Stimulated activated CD8-positive, alpha-beta memory T cell treated with anti-CD3 and anti-CD28 coated beads, Interleukin-7, amount 100 ng/mL, for 1 hour (primary cell): Measurements from ENCODE around the gene TUBA8.
A peak's percentile ranks its signal among the peaks of the same experiment; 100 is the strongest.

Source experiments
- DNase-seq, 2 donors: peaks; one replicate each; pipeline ENCODE4 v3.0.0-alpha.2; 2020; ENCODE audit warnings: low read depth in 2 of 2

Gene TUBA8

DNA sequence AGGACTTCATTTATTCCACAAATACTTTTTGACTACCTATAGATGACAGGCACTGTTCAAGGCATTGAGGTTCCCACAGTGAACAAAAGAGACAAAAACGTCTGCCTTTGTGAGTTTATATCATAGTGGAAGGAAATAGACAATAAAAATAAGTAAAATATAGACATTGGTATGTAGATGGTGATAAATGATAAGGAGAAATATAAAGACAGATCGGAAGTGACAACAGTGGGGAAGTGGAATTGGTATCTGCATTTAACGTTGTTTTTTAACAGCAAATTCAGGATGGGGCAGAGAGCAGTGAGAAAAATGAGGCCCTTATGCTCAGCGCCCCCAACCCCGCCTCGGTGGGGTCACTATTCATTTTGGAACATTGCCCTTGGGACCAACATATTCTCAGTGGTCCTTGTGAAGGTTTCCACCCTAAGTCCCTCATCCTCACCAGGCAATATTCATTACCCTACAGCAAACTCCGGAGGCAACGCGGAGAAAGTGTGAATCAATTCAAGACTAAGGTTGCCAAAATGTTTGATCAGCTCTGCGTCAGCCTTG, 33.4 kb upstream of the TUBA8 start:
- DNase-seq = no peak

DNA sequence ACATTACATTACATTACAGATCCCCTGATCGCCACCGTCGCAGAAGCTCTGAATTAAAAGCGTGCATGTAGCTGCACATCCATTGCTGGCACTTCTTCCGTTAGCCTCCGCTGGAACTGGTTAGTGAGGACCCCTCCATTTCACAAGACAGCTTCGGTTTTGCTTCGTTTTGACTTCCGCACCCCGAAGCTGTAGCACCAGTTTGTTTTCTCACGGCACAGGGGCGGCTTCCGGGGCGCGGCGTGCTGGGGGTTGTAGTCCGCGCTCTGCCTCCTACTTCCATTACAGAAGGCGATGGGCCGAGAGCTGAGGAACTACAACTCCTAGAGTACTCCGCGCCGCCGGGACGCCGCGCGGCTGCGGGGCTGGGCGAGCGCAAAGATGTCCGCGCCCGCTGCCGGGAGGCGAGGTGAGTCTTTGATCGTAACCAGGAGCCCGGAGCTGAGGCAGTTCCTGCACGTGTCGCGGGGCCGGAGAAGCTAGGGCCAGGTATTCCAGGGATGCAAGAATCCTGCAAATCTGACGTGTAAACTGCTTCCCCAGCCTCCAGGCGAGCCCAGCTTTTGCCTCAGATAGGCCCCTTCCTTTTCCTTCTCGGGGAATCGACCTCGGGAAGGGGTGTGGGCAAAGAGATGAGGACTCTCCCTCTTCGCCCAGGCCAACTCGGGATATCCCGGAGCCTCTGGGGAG, 32.8 kb upstream of the TUBA8 start, which contains the start of gene PEX26:
TSS of gene PEX26 (plus strand) at position 352 of the 690 bp plus-strand sequence. CDS start 387 bp downstream, outside the sequence.
- peak; percentile 82 to 83 for DNase-seq

GRCh38 chr22:18078329-18079041, 32.1 kb upstream of the TUBA8 start:
- DNase-seq = no peak

DNA sequence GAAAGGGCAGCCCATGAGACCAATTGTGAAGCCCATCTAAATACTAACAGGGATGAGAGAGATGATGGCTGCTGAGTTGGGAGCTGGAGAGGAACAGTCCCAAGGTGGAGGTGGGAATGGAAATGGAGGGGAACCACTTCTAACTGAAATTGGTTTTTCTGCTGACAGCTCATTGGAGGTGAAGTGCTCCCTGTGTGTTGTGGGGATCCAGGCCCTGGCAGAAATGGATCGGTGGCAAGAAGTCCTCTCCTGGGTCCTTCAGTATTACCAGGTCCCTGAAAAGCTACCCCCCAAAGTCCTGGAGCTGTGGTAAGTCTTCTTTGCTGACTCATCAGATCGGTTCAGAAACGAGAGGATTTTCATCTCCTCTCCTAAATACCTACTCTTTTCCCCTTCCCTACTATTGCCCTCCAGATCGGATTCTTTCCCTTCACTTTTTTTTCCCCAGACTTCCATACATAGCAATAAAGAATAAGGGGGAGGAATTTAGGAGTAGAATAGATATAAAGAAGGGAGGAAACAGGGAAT, 30.8 kb upstream of the TUBA8 start:
- DNase-seq = no peak

- no peak for DNase-seq
Observed at GRCh38 chr22:18081416-18081815, 29.2 kb upstream of the TUBA8 start.

- no peak for DNase-seq
Observed at GRCh38 chr22:18082467-18082866, 28.1 kb upstream of the TUBA8 start.

- DNase-seq = no peak
Observed at GRCh38 chr22:18083406-18083805, 27.2 kb upstream of the TUBA8 start.

DNA sequence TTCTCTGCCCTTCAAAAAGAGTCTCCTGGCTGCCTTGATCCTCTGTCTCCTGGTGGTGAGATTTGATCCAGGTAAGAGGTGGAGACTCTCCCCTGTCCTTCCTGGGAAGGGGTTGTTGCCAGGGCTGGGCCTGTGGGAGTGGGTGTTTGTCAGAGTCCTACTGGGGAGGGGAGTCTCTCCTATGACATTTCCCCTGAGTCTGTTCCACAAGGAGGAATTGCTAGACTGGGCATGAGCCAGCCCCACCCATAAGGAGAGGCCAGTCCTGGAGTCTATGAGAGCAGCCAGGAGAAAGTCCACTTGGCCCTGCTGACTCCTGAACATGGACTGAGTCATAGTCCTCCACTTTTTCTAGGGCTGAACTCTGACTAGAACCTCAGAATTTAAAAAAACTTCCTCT, 25.4 kb upstream of the TUBA8 start:
- DNase-seq = no peak

- no peak for DNase-seq
Observed at GRCh38 chr22:18087350-18087855, 23.2 kb upstream of the TUBA8 start.

- no peak for DNase-seq
Observed at GRCh38 chr22:18088825-18089568, 21.6 kb upstream of the TUBA8 start.

DNA sequence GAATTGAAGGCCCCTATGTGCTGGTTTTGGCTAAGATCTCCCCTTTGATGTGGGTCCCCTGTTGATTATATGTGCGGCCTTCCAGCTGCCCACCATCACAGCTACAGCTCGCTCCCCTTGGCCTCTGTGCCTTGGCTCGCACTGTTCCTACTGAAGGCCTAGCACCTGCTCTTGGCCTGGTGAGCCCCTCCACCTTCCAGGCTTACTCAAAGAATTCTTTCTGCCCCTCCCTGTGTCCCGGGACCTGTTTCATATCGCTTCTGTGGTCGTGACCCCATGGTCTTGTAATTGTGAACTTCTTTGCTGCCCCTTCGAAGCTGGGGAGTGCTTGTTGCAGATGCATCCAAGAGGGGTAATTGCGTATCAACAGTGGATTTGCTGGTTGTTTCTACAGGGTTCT, 20.3 kb upstream of the TUBA8 start:
- DNase-seq = no peak

- no peak for DNase-seq
Observed at GRCh38 chr22:18091478-18091877, 19.1 kb upstream of the TUBA8 start.

DNA sequence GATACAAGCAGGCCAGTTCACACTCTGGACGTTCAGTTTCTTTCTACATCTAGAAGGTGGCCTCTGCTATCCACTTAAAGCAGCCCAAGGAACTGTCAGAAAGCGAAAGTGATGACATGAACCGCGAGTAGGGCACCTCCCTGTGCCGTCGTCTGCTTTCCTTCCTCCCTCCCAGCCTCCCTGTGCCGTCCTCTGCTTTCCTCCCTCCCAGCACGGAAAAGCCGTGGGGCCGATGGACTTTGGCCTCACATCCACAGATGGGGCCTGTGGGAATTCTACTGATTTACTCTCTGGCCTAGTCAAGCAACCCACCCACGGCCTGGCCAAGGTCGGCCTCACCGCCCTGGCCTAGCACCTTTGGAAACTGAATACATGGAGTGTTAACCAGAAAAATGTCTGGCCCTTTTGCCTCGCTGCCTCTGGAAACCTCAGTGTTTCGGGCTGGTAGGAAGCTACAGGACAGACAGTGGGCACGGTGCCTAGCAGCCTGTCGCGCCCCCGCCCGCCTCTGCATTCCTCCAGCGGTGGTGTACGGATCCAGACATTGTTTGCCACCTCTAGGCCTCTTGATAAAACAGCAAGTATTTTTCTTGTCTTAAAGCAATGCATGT, 18.6 kb upstream of the TUBA8 start:
- no peak for DNase-seq

- DNase-seq = no peak
Observed at GRCh38 chr22:18093661-18094060, 16.9 kb upstream of the TUBA8 start.

- no peak for DNase-seq
Observed at GRCh38 chr22:18095101-18095805, 15.4 kb upstream of the TUBA8 start.

GRCh38 chr22:18096823-18097222, 13.8 kb upstream of the TUBA8 start:
- DNase-seq = no peak

GRCh38 chr22:18100781-18101180, 9.8 kb upstream of the TUBA8 start:
- DNase-seq = no peak

DNA sequence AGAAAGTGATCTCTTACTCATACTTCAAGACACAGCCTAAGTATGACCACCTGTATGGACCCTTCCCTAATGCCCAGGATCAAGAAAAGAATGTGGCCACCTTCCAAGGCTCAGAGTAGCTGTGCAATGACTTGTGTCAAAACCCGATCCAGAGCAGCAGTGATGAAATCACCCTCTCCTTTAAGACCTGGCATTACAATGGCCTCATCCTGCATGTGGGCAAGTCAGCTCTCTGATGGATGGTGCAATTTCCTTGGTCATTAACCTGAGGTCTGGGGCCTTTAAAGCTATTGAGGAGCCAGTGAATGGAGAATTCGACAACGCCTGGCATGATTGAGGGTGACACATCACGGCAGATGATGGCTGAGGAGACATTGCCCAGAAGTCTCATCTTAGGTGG, 9.1 kb upstream of the TUBA8 start:
- DNase-seq = no peak

- DNase-seq = no peak
Observed at GRCh38 chr22:18103527-18104269, 6.9 kb upstream of the TUBA8 start.

DNA sequence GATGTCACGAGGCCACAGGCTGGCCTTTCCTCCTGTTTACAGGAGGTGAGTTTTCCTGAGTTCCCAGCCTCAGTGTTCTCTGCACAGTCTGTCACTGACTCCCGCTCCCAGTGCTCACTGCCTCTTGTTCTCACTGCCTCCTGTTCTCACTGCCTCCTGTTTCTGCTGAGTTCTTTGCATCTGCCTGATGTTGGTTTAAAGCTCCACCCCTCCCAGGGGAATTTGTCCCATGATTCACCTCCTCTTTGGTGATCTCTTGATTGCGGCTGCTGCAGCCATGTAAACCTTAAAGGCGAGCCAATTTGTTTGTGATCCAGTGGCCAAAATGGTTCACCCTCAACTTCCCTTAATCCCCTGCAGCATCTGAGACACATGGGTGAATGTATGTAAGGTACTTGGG, 6.0 kb upstream of the TUBA8 start:
- DNase-seq = no peak
